GM18508 (cell line): ENCODE results near the gene TRIM54.
"Not testable (repeated sequence)": the region's sequence is repeated elsewhere in the genome, so short reads cannot be mapped to it uniquely, and the experiment has no call there.

Experiments
- ATAC-seq: cut with Tn5 transposase; IDR thresholded peaks from one replicate; pipeline ENCODE4 v1.9.1; 2021; ENCODE audit warnings: moderate number of reproducible peaks; ENCODE audit not compliant: insufficient read depth, unreplicated experiment

The TRIM54 gene

DNA sequence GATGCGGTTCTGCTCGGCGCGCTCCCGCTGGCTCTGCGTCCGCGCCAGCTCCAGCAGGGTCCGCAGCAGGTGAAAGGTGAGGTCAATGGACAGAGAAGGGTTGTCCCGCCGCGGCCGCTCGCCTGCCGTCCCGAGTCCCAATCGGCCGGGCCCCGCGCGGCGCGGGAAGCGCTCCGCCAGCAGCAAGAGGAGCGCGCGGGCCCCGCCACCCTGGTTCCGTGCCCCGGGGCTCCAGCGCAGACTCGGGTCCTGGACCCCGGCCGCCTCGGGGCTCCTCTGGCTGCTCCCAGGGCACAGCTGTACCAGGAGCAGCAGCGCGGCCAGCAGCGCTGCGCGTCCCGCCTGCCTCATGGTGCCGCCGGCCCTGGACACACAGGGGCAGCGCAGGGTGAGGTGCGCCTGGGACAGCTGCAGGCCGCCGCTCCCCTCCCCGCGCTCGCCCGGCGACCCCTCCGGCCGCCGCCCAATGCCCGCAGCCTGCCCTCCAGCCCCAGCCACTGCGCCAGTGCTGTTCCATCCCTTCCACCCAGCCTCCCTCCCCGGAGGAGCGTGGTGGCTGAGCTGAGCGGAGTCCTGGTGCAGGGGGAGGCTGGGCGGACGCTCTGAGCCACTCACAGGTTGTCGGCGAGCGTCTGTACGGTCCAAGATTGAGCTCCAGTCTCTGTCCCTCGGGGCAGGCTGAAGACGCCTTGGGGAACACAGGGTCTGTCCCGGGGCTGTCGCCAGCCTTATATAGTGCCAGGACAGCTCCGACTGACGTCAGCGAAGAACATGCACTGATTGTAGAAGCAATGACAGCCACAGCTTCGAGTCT is 25.5 kb downstream of the TRIM54 start:
- ATAC-seq: no peak

DNA sequence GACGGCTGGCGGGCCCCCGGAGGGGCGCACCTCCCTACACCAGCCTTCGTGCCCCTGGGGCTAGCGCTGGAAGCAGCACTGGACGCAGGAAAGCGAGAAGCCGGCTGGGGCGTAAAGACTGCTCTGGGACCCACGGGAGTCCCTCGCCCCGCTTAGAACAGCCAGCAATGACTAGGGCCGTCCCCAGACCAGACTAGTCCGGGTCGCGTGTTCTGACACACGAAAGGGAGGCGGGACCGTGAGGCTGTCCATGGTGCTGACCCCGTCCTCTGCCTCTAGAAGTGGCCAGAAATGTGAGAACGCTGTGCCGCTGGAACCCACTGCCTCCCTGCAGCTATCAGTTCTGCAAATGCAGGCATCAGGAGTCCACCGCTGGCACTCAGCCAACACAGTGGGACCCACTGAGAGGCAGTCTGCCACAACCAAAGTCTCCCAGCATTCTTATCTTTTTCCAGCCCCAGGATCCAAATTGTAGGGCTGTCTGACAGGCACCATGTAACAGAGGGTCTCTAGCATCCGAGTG is 26.2 kb downstream of the TRIM54 start, which contains the start of gene UCN:
UCN (minus strand) TSS at position 87 of the 523 bp plus-strand sequence. CDS start 550 bp downstream, outside the sequence.
- no peak for ATAC-seq

GRCh38 chr2:27309651-27310050 is 27.4 kb downstream of the TRIM54 start:
- ATAC-seq: no peak

- no peak for ATAC-seq
These were observed 29.9 kb downstream of the TRIM54 start for GRCh38 chr2:27312152-27312551.

DNA sequence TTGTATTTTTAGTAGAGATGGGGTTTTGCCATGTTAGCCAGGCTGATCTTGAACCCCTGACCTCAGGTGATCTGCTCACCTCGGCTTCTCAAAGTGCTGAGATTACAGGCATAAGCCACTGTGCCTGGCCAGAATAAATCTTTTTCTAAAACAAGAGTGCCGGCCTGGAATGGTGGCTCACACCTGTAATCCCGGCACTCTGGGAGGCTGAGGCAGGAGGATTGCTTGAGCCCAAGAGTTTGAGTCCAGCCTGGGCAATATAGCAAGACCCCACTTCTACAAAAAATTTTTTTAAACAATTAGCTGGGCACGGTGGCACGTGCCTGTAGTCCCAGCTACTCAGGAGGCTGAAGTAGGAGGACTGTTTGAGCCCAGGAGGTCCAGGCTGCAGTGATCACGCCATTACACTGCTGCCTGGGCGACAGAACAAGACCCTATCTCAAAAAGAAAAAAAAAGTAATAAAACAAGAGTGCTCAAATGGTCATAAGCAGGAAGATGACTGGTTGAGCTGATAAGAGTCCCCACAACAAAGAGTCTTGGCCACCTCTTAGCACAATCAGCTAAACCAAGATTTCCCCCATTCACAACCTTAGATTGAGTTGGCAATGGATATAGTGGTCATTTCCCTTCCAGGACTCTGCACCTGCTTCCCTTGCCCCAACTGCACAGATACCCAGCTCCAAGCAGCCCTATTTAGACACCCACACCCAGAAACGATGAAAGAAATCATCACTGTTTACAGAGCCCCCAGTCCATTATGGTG is 31.8 kb downstream of the TRIM54 start:
- no peak for ATAC-seq

DNA sequence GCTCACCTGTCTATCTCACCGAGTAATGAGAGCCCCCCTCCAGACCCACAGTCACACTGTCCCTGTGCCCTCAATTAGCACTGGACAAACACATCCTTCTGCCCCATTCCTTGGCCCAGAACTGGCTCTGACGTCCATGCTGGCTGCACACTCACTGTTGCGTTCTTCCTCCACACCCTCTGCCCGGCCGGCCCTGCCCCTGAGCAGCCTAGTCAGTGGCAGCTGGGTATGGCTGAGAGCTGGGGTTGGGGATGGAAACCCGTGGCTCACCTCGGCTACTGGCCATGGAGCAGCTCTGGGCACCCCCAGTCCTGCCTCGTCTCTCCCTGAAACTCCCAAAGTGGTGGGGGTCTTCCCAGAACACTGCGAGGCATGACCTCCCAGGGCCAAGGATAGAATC is 32.5 kb downstream of the TRIM54 start:
- ATAC-seq: no peak

DNA sequence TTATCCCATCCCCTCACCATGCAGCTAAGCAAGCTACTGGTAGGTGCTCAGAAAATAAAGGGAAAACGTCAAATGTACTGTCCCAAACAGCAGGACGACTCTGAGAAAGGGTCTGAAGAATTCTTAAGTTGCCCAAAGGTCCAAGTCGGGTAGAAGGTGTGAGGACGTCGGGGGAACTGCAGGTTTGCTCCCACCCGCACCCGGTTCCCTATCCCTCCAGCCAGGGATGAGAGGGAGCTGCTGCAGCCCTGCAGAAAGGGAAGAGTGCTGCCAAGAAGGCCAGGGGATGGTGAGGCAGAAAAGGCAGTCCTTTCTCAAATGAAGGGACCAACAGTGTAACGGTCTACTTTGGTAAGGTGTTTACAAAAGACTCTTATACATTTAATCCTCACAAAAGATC is 32.9 kb downstream of the TRIM54 start:
- ATAC-seq: no peak

GRCh38 chr2:27316655-27317412 is 34.6 kb downstream of the TRIM54 start:
- ATAC-seq: no peak

DNA sequence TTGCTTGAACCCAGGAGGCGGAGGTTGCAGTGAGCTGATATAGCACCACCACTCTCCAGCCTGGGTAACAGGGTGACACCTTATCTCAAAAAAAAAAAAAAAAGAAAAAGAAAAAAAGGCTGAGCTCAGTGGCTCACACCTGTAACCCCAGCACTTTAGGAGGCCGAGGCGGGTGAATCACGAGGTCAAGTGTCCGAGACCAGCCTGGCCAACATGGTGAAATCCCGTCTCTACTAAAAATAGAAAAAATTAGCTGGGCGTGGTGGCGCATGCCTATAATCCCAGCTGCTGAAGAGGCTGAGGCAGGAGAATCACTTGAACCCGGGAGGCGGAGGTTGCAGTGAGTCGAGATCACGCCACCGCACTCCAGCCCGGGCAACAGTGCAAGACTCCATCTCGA is 37.6 kb downstream of the TRIM54 start:
- ATAC-seq: not testable (repeated sequence)

DNA sequence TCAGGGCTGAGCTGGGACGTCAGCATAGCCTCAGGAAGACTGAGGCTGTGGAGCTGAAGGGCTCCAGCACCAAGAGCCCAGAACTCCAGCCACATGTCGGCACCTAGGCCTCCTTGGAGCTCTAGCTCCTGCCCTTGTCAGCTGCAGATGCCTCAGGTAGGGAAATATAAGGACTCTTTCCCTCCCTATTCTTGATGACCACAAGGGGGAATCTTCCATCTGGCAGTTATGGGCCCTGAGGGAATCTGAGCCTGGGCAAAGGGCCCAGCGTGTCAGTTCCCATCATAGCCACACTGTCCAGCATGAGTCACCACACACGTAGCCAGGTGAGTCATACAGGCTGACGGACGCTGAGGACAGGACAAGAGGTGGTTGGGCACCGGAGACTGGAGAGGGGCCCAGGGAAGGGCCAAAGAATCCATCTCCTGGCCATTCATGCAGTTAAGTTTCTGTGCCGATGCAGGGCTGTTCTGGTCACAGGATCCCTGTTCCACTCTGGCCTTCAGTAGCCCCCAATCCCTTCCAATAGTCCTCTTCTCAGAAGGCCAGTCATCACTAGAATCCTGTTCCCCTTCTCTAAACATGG is 38.8 kb downstream of the TRIM54 start:
- no peak for ATAC-seq

DNA sequence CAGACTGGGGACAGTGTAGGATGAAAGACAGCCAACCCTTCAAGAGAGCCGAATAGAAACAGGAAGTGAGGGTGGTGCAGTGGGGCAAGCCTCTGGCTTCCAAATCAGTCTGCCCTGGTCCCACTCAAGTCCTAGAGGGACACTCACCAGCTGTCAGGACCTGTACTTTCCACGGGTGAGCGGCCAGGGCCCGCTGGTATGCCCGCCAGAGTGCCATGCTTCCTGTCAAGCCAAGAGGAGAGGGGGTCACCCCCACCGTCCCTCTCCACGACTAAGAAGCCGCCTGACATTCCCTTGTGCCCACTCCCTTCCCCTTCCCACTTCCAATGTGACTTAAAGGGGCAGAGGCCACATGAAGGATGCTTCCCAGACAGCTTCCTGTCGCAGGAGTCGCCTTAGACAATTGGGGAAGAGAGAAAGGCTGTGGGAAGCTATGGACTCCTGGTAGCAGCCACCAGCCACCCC is 40.1 kb downstream of the TRIM54 start:
- no peak for ATAC-seq

DNA sequence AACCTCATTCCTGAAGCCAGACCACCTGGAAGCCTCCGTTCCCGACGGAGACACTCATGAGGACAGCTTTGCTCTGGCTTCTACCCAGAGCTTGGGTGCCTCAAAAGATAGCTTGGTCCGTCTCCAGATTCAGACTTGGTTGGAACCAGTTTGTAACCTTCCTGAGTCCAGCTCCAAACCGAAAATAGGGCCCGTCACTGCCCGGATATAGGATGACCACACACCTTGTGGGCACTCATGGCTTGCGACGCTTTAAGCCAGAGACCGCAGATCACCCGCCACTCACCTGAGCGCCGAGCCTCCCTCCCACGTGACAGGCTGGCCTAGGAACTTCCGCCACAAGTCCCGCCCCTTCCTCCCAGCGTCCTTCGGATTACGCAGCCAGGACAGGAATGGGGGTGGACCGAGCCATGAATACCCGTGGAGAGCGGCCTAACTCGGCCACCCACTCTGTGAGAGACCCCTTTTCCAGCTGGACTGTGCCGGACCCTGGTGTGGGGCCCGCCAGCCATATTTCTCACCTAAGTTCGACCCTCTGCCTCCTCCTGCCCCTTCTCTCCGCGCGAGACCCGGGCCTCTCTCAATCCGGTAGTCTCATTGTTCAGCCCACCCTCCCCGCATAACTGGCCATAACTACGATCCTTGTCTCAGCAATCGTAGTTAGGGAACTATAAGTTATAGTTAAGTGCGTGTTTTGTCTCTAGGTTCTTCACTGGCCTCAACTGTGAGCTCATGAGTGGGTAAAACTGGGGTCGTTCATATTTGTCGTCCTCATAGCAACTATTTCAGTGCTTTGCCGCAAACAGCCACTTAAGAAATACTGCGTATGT is 40.8 kb downstream of the TRIM54 start, which contains the start of gene MPV17:
MPV17 (minus strand) TSS at position 332 of the 830 bp plus-strand sequence. CDS start 580 bp downstream, outside the sequence.
- ATAC-seq: no peak

- ATAC-seq: no peak
These were observed 41.5 kb downstream of the TRIM54 start for GRCh38 chr2:27323596-27324285.

GRCh38 chr2:27324720-27325119 is 42.5 kb downstream of the TRIM54 start:
- ATAC-seq: no peak

DNA sequence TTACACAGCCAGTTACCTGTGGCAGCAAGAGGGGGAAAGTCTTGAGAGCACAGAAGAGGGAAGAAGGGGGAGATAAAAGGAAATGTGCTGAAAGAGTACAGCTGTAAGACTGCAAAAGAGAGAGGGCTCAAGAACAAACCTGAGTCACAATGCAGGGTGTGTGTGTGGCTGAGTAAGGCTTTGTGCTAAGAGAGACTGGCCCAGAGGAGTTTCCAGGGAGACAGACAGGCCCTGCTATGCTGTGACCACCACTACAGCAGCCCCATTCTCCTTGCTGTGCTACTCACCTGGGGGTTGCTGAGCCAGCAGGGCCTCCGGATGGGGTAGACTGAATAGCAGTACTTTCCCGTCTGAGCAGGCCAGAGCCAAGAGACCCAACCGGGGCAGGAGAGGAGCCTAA is 53.1 kb downstream of the TRIM54 start:
- ATAC-seq: no peak

DNA sequence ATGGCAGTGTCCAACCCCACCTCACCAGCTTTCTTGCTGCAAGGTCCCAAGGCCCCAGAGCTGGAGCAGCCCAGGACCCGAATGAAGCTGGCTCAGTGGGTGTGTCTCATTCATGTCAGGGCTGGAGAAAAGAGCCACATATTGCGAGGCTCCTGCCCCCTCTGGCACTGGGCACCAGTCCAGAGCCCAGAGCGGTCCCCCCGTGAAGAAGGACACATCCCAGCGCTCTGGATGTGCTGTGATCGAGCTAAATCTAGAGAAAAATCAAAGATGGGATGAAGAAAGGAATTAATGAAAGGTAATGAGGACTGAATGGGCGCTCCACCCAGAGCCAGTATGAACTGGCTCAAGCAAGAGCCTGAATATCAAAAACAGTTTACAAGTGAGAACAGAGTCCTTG is 53.9 kb downstream of the TRIM54 start:
- ATAC-seq: no peak

GRCh38 chr2:27347641-27348040 is 65.4 kb downstream of the TRIM54 start:
- no peak for ATAC-seq

- no peak for ATAC-seq
These were observed 68.0 kb downstream of the TRIM54 start for GRCh38 chr2:27350106-27350693.
